Measurements from ENCODE around the gene PPP1R37. TPM values are rescaled to one million over a fixed set of nuclear protein-coding genes. Genes with fewer than 3 reads are reported as not detected.
A peak's percentile ranks its signal among the peaks of the same experiment; 100 is the strongest.

PPP1R37 gene
- total RNA-seq, 1 experiment from 2014 or later: 45.7 TPM

DNA sequence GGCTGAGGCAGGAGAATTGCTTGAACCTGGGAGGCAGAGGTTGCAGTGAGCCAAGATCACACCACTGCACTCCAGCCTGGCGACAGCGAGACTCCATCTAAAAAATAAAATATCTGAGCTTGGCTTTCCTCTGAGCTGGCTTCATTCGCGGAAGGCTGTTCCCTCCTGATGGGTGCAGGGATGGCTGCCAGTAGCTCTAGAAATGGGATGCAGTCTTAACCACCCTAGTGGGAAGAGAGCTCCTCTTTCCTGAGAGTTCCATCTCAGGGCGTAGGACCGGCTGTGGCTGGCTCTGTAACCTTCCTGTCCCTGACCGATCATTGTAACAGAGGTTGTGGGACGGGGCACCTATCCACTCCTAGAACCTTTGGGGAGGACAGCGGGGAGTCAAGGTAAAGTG lies 32.4 kb downstream of the PPP1R37 start:
- peaks cover 59% of the 10 kb centered on the region for H3K4me1 Mint-ChIP-seq (ENCODE audit: low read depth, unreplicated experiment)
- CTCF ChIA-PET: interaction anchor here (0.6 to 1.7 kb wide), 7 partner anchors 10 to 378 kb away, joined by 3 to 5 read pairs (median 3); partner anchors contain the start of gene PPP1R37
- intact Hi-C loops (cut with micrococcal nuclease; ENCODE audit: unreplicated experiment): loop anchor here (5.0 kb wide), 1 partner anchor 33 kb away; the partner anchor contains the start of gene PPP1R37

DNA sequence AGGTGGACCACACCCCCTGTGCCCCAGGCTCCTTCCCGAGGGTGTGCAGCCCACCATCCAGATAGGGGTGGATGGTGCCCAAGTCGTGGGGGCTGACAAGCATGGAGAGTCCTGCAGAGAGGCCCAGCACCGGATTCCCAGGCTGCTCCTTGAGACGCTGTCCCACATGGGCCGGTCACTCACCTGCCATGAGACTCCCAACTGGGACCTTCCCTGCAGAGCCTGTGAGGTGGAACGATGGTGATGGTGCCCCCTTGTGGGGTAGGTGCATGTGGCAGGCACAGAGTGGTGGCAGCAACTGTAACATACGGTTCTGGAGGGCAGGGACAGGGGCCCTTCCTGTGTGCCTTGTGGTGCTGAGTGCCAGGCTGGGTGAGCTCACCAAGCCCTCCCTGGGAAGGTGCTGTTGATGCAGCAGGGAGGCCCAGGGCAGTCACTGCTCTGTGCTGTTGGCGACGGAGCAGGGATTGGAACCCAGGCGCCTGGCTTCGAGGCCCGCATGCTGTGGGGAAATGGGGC lies 33.1 kb downstream of the PPP1R37 start:
- H3K4me1 Mint-ChIP-seq (ENCODE audit: low read depth, unreplicated experiment): peaks cover 63% of the 10 kb centered on the region
- H3K9me3 Mint-ChIP-seq (ENCODE audit: low read depth, unreplicated experiment): no peaks in the 10 kb centered on the region
- peak; percentile 92 for DNase-seq
- TF ChIP-seq CTCF (IDR thresholded peaks at IDR 0.05; ENCODE audit: unreplicated experiment): peak; percentile 81
- CTCF ChIA-PET: interaction anchor here (0.6 to 1.7 kb wide), 7 partner anchors 8 to 377 kb away, joined by 3 to 5 read pairs (median 3); partner anchors contain the start of gene PPP1R37
- H3K36me3 Mint-ChIP-seq (ENCODE audit: insufficient read depth, unreplicated experiment): peaks cover 25% of the 10 kb centered on the region
- intact Hi-C loops (cut with micrococcal nuclease; ENCODE audit: unreplicated experiment): loop anchor here (5.0 kb wide), 1 partner anchor 34 kb away; the partner anchor contains the start of gene PPP1R37
- no peaks in the 10 kb centered on the region for H3K27me3 Mint-ChIP-seq (ENCODE audit: unreplicated experiment)
- no peak overlapping the region for H3K4me3 Mint-ChIP-seq (ENCODE audit: low read depth, unreplicated experiment)
- BruUV-seq (replicated peaks): no TSS peak
- H3K27ac Mint-ChIP-seq (ENCODE audit: unreplicated experiment): no peak overlapping the region

More for the DNA sequence above, 32.4 kb downstream of the PPP1R37 start:
- TF ChIP-seq CTCF (IDR thresholded peaks at IDR 0.05; ENCODE audit: unreplicated experiment): no peak
- no peaks in the 10 kb centered on the region for H3K27me3 Mint-ChIP-seq (ENCODE audit: unreplicated experiment)
- H3K4me3 Mint-ChIP-seq (ENCODE audit: low read depth, unreplicated experiment): no peak overlapping the region
- peaks cover 26% of the 10 kb centered on the region for H3K36me3 Mint-ChIP-seq (ENCODE audit: insufficient read depth, unreplicated experiment)
- no peak for DNase-seq
- BruUV-seq (replicated peaks): no TSS peak
- H3K9me3 Mint-ChIP-seq (ENCODE audit: low read depth, unreplicated experiment): no peaks in the 10 kb centered on the region
- H3K27ac Mint-ChIP-seq (ENCODE audit: unreplicated experiment): no peak overlapping the region

- TF ChIP-seq CTCF (IDR thresholded peaks at IDR 0.05; ENCODE audit: unreplicated experiment): no peak
- Mint-ChIP-seq H3K27ac (ENCODE audit: unreplicated experiment) (no peak overlapping the region), H3K9me3 (ENCODE audit: low read depth, unreplicated experiment) (no peaks in the 10 kb centered on the region), H3K4me3 (ENCODE audit: low read depth, unreplicated experiment) (no peak overlapping the region), H3K4me1 (ENCODE audit: low read depth, unreplicated experiment) (peaks cover 59% of the 10 kb centered on the region), H3K36me3 (ENCODE audit: insufficient read depth, unreplicated experiment) (peaks cover 26% of the 10 kb centered on the region), H3K27me3 (ENCODE audit: unreplicated experiment) (no peaks in the 10 kb centered on the region)
- DNase-seq: no peak
- CTCF ChIA-PET: interaction anchor here (0.7 to 1.4 kb wide), 4 partner anchors 9 to 67 kb away, joined by 3 to 7 read pairs (median 4); no protein-coding TSS in a partner anchor
- no TSS peak for BruUV-seq (replicated peaks)
- intact Hi-C loops (cut with micrococcal nuclease; ENCODE audit: unreplicated experiment): loop anchor here (5.0 kb wide), 1 partner anchor 34 kb away; the partner anchor contains the start of gene PPP1R37
Observed at GRCh38 chr19:45126654-45127053, 33.7 kb downstream of the PPP1R37 start.

DNA sequence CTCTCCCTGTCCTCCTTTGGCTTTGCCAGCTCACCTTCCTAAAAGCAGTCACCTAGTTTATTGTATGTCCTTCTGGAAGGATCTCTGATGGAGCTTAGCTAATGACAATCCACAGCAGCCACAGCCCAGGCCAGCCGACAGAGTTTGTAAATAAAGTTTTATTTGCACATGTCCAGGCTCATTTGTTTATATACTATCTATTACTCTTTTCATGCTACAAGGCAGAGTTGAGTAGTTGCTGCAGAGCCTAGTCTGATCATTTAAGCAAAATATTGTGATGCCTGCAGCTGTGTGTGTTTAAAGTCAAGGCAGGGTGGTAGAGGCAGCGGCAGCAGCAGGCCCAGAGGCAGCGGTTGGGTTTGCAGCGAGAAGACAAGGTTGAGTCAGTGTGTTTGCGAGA lies 35.2 kb downstream of the PPP1R37 start:
- Mint-ChIP-seq H3K27me3 (ENCODE audit: unreplicated experiment) (no peaks in the 10 kb centered on the region), H3K27ac (ENCODE audit: unreplicated experiment) (no peak overlapping the region), H3K4me3 (ENCODE audit: low read depth, unreplicated experiment) (no peak overlapping the region), H3K4me1 (ENCODE audit: low read depth, unreplicated experiment) (peaks cover 44% of the 10 kb centered on the region), H3K9me3 (ENCODE audit: low read depth, unreplicated experiment) (no peaks in the 10 kb centered on the region), H3K36me3 (ENCODE audit: insufficient read depth, unreplicated experiment) (peaks cover 26% of the 10 kb centered on the region)
- TF ChIP-seq CTCF (IDR thresholded peaks at IDR 0.05; ENCODE audit: unreplicated experiment): no peak
- BruUV-seq (replicated peaks): no TSS peak
- CTCF ChIA-PET: no interaction called here
- DNase-seq: no peak
- intact Hi-C loops (cut with micrococcal nuclease; ENCODE audit: unreplicated experiment): loop anchor here (5.0 kb wide), 1 partner anchor 36 kb away; the partner anchor contains the start of gene PPP1R37

All from Calu3 (cell line).